Subcutaneous adipose tissue (tissue), 4 donors: ENCODE data around the gene ZNF831. TPM values are rescaled to one million over a fixed set of nuclear protein-coding genes. Genes with fewer than 3 reads are reported as not detected.

ENCODE experiments used
- CTCF ChIP-seq: fragments of 450-650 bp; IDR thresholded peaks from one replicate; pipeline ENCODE4 v1.5.1; 2016; ENCODE audit warnings: low read depth, mild to moderate bottlenecking, control low read depth, antibody characterized with exemption, moderate library complexity
- total RNA-seq, 4 donors: library from RNA; depleted of rRNA; stranded (reverse); fragments of >200 nt; gene quantifications; one replicate each; pipeline ENCODE4 v1.1.0, GENCODE V29; 2016

ZNF831 gene
- total RNA-seq, 4 donors from 2014 or later = 0.19 to 1.0 (median 0.77) TPM

DNA sequence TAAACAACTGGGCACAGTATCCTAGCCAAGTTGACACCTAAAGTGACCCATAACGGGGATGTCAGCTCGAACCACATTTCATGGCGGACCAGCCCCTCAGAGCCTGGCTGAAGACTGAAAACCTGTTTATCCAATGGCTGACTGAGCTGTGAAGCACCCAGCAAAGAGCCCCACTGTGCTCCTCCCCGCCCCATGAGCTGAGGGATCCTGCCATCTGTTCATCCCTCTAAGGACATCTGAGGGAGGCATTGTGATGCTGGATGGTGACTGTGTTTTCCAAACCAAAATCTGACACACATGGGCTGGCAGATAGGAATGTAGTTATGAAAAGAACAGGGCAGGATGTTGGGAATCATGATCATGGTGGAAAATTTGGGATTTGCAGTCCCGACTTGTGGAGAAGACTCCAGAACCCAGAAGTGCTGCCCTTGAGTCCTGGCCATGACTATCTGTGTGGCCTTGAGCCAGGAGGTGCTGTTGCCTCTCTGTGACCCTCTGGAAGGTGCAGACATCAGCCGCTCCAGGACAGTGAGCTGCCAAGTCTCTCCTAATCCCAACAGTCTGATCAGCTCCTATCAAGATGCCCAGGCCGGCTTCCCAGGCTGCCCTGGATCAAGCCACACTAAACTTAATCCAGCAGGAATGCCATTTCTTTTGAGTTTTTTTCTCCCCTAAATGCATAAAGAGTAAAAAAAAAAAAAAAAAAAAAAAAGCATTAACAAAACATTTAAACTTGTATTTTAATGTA lies 142.5 kb downstream of the ZNF831 start:
- TF ChIP-seq CTCF = no peak

DNA sequence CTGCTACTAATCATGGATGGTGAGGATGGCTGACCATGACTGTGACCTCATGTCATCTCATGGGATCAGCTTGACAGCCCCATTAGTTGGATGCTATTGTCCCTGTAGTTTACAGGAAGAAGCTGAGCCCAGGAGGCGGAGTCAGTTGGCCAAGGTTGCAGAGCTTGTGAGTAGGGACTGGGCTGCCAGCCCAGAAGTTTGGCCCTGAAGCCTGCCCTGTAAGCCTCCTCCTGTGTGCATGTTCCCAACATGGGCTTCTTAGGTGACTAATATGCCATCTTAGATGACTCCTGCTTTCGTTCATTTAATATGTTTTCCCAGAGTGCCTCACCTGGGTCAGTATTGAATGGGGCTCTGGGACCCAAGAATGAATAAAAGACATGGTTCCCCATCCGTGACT lies 143.6 kb downstream of the ZNF831 start:
- no peak for TF ChIP-seq CTCF

Other genes starting within 250 kb of the ZNF831 start
- 10 to 100 TPM; 36.3 to 64.8 (median 47.0) TPM for gene NELFCD, start 182.6 kb upstream of the ZNF831 start, total RNA-seq
- 100 to 1,000 TPM; 150 to 496 (median 222) TPM for gene CTSZ, start 156.6 kb upstream of the ZNF831 start, total RNA-seq
- gene TUBB1, start 144.4 kb upstream of the ZNF831 start, total RNA-seq = under 1 TPM in 1 of 4 donors, not detected in 3; 0.33 TPM
- 10 to 100 TPM; 35.8 to 90.0 (median 38.6) TPM for gene ATP5F1E, start 131.5 kb upstream of the ZNF831 start, total RNA-seq
- 10 to 100 TPM; 39.2 to 83.2 (median 46.3) TPM for gene PRELID3B, start 121.0 kb upstream of the ZNF831 start, total RNA-seq
- gene EDN3, start 136.8 kb downstream of the ZNF831 start, total RNA-seq = not detected